ENCODE measurements around the gene PTPRN2. TPM values are rescaled to one million over a fixed set of nuclear protein-coding genes. Genes with fewer than 3 reads are reported as not detected.

Gene PTPRN2
- total RNA-seq, 4 donors from 2014 or later = 6.6 to 10.7 (median 8.2) TPM

- no peaks in the 10 kb centered on the region for H3K27me3 ChIP-seq
- 92% methylated on average over 16 of the region's 16 CpGs for WGBS, 2 donors
- no peaks in the 10 kb centered on the region for H3K36me3 ChIP-seq
- H3K4me3 ChIP-seq = no peak overlapping the region
- peaks cover 0 to 11% (median 0%) of the 10 kb centered on the region in 4 donors for H3K9me3 ChIP-seq
- TF ChIP-seq CTCF (IDR thresholded peaks at IDR 0.05) = no peak
- no peak for TF ChIP-seq POLR2A (IDR thresholded peaks at IDR 0.05)
- no peak for TF ChIP-seq EP300 (IDR thresholded peaks at IDR 0.05)
- no peaks in the 10 kb centered on the region for H3K4me1 ChIP-seq
- no peak overlapping the region for H3K27ac ChIP-seq
- no peak for DNase-seq (ENCODE audit: low spot score in 2 of 2)
These were observed 796.0 kb downstream of the PTPRN2 start for GRCh38 chr7:157791666-157792065.

GRCh38 chr7:157791261-157791660 lies 796.4 kb downstream of the PTPRN2 start:
- H3K27ac ChIP-seq = no peak overlapping the region
- H3K9me3 ChIP-seq = peaks cover 0 to 7% (median 0%) of the 10 kb centered on the region in 4 donors
- H3K4me3 ChIP-seq = no peak overlapping the region
- no peak for TF ChIP-seq CTCF (IDR thresholded peaks at IDR 0.05)
- H3K27me3 ChIP-seq = no peaks in the 10 kb centered on the region
- 87 to 89% methylated on average over 21 to 23 of the region's 23 CpGs for WGBS, 2 donors
- no peak for DNase-seq (ENCODE audit: low spot score in 2 of 2)
- H3K36me3 ChIP-seq = no peaks in the 10 kb centered on the region
- no peaks in the 10 kb centered on the region for H3K4me1 ChIP-seq

- peaks cover 0 to 12% (median 0%) of the 10 kb centered on the region in 4 donors for H3K9me3 ChIP-seq
- DNase-seq (ENCODE audit: low spot score in 2 of 2) = no peak
- no peak overlapping the region for H3K4me3 ChIP-seq
- H3K4me1 ChIP-seq = no peaks in the 10 kb centered on the region
- H3K27ac ChIP-seq = no peak overlapping the region
- no peaks in the 10 kb centered on the region for H3K27me3 ChIP-seq
- WGBS, 2 donors = 94 to 95% methylated on average over 4 of the region's 4 CpGs
- TF ChIP-seq CTCF (IDR thresholded peaks at IDR 0.05) (no peak), EP300 (IDR thresholded peaks at IDR 0.05) (no peak), POLR2A (IDR thresholded peaks at IDR 0.05) (no peak)
- no peaks in the 10 kb centered on the region for H3K36me3 ChIP-seq
These were observed 797.7 kb downstream of the PTPRN2 start for GRCh38 chr7:157789942-157790341.

- H3K4me3 ChIP-seq = no peak overlapping the region
- 84 to 86% methylated on average over 12 of the region's 12 CpGs for WGBS, 2 donors
- no peak for DNase-seq (ENCODE audit: low spot score in 2 of 2)
These were observed 798.5 kb downstream of the PTPRN2 start for GRCh38 chr7:157789094-157789493.

GRCh38 chr7:157788573-157788972 lies 799.0 kb downstream of the PTPRN2 start:
- DNase-seq (ENCODE audit: low spot score in 2 of 2) = no peak
- H3K4me1 ChIP-seq = peaks cover 0 to 5% (median 0%) of the 10 kb centered on the region in 4 donors
- H3K36me3 ChIP-seq = no peaks in the 10 kb centered on the region
- no peaks in the 10 kb centered on the region for H3K27me3 ChIP-seq
- TF ChIP-seq POLR2A (IDR thresholded peaks at IDR 0.05) (no peak), EP300 (IDR thresholded peaks at IDR 0.05) (no peak), CTCF (IDR thresholded peaks at IDR 0.05) (no peak)
- H3K9me3 ChIP-seq = peaks cover 0 to 10% (median 0%) of the 10 kb centered on the region in 4 donors
- WGBS, 2 donors = 100% methylated on average over 1 to 7 of the region's 12 CpGs
- no peak overlapping the region for H3K27ac ChIP-seq
- H3K4me3 ChIP-seq = no peak overlapping the region

More at GRCh38 chr7:157789094-157789493, 798.5 kb downstream of the PTPRN2 start:
- Histone ChIP-seq H3K4me1 (peaks cover 0 to 5% (median 0%) of the 10 kb centered on the region in 4 donors), H3K27ac (no peak overlapping the region), H3K27me3 (no peaks in the 10 kb centered on the region), H3K36me3 (no peaks in the 10 kb centered on the region), H3K9me3 (peaks cover 0 to 10% (median 0%) of the 10 kb centered on the region in 4 donors)
- TF ChIP-seq POLR2A (IDR thresholded peaks at IDR 0.05) = no peak
- TF ChIP-seq CTCF (IDR thresholded peaks at IDR 0.05) = no peak
- TF ChIP-seq EP300 (IDR thresholded peaks at IDR 0.05) = no peak
